WTC11 (cell line): ENCODE results near the gene KCNJ6. TPM values are rescaled to one million over a fixed set of nuclear protein-coding genes. Genes with fewer than 3 reads are reported as not detected.

Experiments used
- JAZF1 ChIP-seq: fragments of 250-450 bp; sonication (Bioruptor Pico); IDR thresholded peaks from 2 replicates; pipeline ENCODE4 v1.9.0; 2021; ENCODE audit warnings: moderate library complexity, mild to moderate bottlenecking, inconsistent platforms
- SOX15 ChIP-seq: fragments of 250-450 bp; sonication (Bioruptor Pico); IDR thresholded peaks from 2 replicates; pipeline ENCODE4 v1.9.0; 2021; ENCODE audit warnings: mild to moderate bottlenecking
- total RNA-seq: library from RNA; stranded (reverse); gene quantifications from 3 replicates; pipeline ENCODE4 v1.2.3, GENCODE V29; 2021
- TF ChIP-seq, protein P1 (sequence below): sonication (generic); formaldehyde crosslinking; IDR thresholded peaks from 2 replicates; pipeline ENCODE4 v1.8.0; 2022; ENCODE audit warnings: missing genetic modification reagents
- TF ChIP-seq, protein P2 (sequence below): sonication (generic); formaldehyde crosslinking; IDR thresholded peaks from 2 replicates; pipeline ENCODE4 v1.8.0; 2023; ENCODE audit warnings: missing genetic modification reagents, mild to moderate bottlenecking, borderline replicate concordance

KCNJ6 gene
- total RNA-seq, 1 experiment from 2014 or later: 0.35 TPM

DNA sequence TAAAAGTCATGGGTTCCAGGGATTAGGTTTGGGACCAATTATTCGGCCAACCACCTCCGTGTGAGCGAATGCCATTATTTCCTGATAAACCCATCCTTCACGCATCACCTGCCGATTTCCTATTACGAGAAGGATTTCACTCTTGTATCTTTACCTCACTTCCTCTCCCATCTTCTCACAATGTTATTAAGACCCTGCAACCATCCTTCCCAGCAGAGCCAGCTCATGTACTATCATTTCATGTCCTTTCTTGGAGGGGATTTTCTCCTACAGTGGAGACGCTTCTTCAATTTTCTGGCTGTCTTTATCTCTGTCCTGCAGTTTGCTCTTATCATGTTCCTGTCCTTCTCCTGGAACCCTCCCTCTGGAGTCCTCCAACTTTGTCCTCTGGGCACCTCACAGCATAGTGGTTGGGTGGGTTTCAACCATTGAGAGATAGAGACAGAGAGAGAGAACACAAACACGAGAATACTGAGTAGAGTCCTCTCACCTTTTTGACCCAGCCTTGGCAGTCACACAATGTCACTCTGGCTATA, 357.5 kb downstream of the KCNJ6 start (continued):
- TF ChIP-seq, protein P1, sequence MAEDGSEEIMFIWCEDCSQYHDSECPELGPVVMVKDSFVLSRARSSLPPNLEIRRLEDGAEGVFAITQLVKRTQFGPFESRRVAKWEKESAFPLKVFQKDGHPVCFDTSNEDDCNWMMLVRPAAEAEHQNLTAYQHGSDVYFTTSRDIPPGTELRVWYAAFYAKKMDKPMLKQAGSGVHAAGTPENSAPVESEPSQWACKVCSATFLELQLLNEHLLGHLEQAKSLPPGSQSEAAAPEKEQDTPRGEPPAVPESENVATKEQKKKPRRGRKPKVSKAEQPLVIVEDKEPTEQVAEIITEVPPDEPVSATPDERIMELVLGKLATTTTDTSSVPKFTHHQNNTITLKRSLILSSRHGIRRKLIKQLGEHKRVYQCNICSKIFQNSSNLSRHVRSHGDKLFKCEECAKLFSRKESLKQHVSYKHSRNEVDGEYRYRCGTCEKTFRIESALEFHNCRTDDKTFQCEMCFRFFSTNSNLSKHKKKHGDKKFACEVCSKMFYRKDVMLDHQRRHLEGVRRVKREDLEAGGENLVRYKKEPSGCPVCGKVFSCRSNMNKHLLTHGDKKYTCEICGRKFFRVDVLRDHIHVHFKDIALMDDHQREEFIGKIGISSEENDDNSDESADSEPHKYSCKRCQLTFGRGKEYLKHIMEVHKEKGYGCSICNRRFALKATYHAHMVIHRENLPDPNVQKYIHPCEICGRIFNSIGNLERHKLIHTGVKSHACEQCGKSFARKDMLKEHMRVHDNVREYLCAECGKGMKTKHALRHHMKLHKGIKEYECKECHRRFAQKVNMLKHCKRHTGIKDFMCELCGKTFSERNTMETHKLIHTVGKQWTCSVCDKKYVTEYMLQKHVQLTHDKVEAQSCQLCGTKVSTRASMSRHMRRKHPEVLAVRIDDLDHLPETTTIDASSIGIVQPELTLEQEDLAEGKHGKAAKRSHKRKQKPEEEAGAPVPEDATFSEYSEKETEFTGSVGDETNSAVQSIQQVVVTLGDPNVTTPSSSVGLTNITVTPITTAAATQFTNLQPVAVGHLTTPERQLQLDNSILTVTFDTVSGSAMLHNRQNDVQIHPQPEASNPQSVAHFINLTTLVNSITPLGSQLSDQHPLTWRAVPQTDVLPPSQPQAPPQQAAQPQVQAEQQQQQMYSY (CRISPR knock-in tag): no peak
- TF ChIP-seq SOX15 (CRISPR knock-in tag) (no peak), JAZF1 (CRISPR knock-in tag) (no peak)
- TF ChIP-seq, protein P2, sequence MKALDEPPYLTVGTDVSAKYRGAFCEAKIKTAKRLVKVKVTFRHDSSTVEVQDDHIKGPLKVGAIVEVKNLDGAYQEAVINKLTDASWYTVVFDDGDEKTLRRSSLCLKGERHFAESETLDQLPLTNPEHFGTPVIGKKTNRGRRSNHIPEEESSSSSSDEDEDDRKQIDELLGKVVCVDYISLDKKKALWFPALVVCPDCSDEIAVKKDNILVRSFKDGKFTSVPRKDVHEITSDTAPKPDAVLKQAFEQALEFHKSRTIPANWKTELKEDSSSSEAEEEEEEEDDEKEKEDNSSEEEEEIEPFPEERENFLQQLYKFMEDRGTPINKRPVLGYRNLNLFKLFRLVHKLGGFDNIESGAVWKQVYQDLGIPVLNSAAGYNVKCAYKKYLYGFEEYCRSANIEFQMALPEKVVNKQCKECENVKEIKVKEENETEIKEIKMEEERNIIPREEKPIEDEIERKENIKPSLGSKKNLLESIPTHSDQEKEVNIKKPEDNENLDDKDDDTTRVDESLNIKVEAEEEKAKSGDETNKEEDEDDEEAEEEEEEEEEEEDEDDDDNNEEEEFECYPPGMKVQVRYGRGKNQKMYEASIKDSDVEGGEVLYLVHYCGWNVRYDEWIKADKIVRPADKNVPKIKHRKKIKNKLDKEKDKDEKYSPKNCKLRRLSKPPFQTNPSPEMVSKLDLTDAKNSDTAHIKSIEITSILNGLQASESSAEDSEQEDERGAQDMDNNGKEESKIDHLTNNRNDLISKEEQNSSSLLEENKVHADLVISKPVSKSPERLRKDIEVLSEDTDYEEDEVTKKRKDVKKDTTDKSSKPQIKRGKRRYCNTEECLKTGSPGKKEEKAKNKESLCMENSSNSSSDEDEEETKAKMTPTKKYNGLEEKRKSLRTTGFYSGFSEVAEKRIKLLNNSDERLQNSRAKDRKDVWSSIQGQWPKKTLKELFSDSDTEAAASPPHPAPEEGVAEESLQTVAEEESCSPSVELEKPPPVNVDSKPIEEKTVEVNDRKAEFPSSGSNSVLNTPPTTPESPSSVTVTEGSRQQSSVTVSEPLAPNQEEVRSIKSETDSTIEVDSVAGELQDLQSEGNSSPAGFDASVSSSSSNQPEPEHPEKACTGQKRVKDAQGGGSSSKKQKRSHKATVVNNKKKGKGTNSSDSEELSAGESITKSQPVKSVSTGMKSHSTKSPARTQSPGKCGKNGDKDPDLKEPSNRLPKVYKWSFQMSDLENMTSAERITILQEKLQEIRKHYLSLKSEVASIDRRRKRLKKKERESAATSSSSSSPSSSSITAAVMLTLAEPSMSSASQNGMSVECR (CRISPR knock-in tag): no peak
- TF ChIP-seq, all 79 proteins: peak for 0
